ENCODE measurements around the gene DTL.

DNA sequence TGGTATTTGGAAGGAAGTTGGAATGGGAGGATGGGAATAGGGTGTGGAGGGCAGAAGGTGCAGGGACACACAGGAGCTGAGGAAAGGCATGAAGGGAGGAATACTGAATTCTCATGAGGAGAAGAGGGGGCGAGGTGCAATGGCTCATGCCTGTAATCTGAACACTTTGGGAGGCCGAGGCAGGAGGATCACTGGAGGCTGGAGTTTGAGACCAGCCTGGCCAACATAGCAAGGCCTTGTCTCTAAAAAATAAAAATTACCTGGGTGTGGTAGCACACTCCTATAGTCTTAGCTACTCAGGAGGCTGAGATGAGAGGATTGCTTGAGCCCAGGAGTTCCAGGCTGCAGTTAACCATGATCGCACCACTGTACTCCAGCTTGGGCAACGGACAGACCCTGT, 117.3 kb downstream of the DTL start:
- TF ChIP-seq, protein P1, sequence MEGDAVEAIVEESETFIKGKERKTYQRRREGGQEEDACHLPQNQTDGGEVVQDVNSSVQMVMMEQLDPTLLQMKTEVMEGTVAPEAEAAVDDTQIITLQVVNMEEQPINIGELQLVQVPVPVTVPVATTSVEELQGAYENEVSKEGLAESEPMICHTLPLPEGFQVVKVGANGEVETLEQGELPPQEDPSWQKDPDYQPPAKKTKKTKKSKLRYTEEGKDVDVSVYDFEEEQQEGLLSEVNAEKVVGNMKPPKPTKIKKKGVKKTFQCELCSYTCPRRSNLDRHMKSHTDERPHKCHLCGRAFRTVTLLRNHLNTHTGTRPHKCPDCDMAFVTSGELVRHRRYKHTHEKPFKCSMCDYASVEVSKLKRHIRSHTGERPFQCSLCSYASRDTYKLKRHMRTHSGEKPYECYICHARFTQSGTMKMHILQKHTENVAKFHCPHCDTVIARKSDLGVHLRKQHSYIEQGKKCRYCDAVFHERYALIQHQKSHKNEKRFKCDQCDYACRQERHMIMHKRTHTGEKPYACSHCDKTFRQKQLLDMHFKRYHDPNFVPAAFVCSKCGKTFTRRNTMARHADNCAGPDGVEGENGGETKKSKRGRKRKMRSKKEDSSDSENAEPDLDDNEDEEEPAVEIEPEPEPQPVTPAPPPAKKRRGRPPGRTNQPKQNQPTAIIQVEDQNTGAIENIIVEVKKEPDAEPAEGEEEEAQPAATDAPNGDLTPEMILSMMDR (IDR thresholded peaks at IDR 0.05) = no peak
- no peak for TF ChIP-seq POLR2A (IDR thresholded peaks at IDR 0.05)
